Raji (cell line): ENCODE results near the gene NEGR1.

ENCODE experiments used
- POLR2A ChIP-seq: IDR thresholded peaks from 2 replicates; pipeline ENCODE4 v1.6.1; 2011; ENCODE audit warnings: low read depth, low read length, control low read depth; ENCODE audit not compliant: insufficient read depth

Gene NEGR1

GRCh38 chr1:71655604-71656003, 626.7 kb downstream of the NEGR1 start:
- no peak for TF ChIP-seq POLR2A

- no peak for TF ChIP-seq POLR2A
Observed at GRCh38 chr1:71653952-71654351, 628.4 kb downstream of the NEGR1 start.

- no peak for TF ChIP-seq POLR2A
Observed at GRCh38 chr1:71651214-71651613, 631.1 kb downstream of the NEGR1 start.

- TF ChIP-seq POLR2A = no peak
Observed at GRCh38 chr1:71650119-71650518, 632.2 kb downstream of the NEGR1 start.

GRCh38 chr1:71649608-71650007, 632.7 kb downstream of the NEGR1 start:
- TF ChIP-seq POLR2A = no peak

- TF ChIP-seq POLR2A = no peak
Observed at GRCh38 chr1:71647513-71648300, 634.6 kb downstream of the NEGR1 start.

GRCh38 chr1:71645015-71645414, 637.3 kb downstream of the NEGR1 start:
- TF ChIP-seq POLR2A = no peak

- TF ChIP-seq POLR2A = no peak
Observed at GRCh38 chr1:71641903-71642302, 640.4 kb downstream of the NEGR1 start.

- no peak for TF ChIP-seq POLR2A
Observed at GRCh38 chr1:71640998-71641397, 641.3 kb downstream of the NEGR1 start.

GRCh38 chr1:71640116-71640515, 642.2 kb downstream of the NEGR1 start:
- TF ChIP-seq POLR2A = no peak

- TF ChIP-seq POLR2A = no peak
Observed at GRCh38 chr1:71638081-71638766, 644.1 kb downstream of the NEGR1 start.

- TF ChIP-seq POLR2A = no peak
Observed at GRCh38 chr1:71635568-71635967, 646.8 kb downstream of the NEGR1 start.

- no peak for TF ChIP-seq POLR2A
Observed at GRCh38 chr1:71634159-71634558, 648.2 kb downstream of the NEGR1 start.

GRCh38 chr1:71630073-71630472, 652.3 kb downstream of the NEGR1 start:
- no peak for TF ChIP-seq POLR2A

- TF ChIP-seq POLR2A = no peak
Observed at GRCh38 chr1:71625004-71625403, 657.3 kb downstream of the NEGR1 start.

- TF ChIP-seq POLR2A = no peak
Observed at GRCh38 chr1:71623888-71624287, 658.5 kb downstream of the NEGR1 start.

GRCh38 chr1:71621785-71622184, 660.6 kb downstream of the NEGR1 start:
- TF ChIP-seq POLR2A = no peak
